OCI-LY3 (cell line): Measurements from ENCODE around the gene CDKN1B.

ENCODE experiments used
- H2AFZ ChIP-seq: fragments of 200-600, 300-600 bp; shearing (Covaris generic); 2 replicates; pipeline ENCODE4 v1.6.0; 2014; ENCODE audit warnings: antibody characterized with exemption, low read depth, low read length
- H3K27ac ChIP-seq: fragments of 200-600, 300-600 bp; sonication (generic); 2 replicates; pipeline ENCODE4 v1.5.1; 2014; ENCODE audit warnings: mild to moderate bottlenecking, low read length, moderate library complexity, mixed read lengths
- H3K27me3 ChIP-seq: fragments of 200-600, 300-600 bp; sonication (generic); 2 replicates; pipeline ENCODE4 v1.6.1; 2014; ENCODE audit warnings: low read depth, low read length, mixed read lengths
- H3K36me3 ChIP-seq: fragments of 200-600, 300-600 bp; sonication (generic); replicated peaks from 2 replicates; pipeline ENCODE3; 2014; ENCODE audit warnings: low read depth, low read length, mixed read lengths
- H3K4me1 ChIP-seq: fragments of 300-600, 200-600 bp; sonication (generic); 2 replicates; pipeline ENCODE4 v1.6.1; 2014; ENCODE audit warnings: low read length, mixed read lengths
- H3K4me2 ChIP-seq: fragments of 200-600, 300-600 bp; sonication (generic); 2 replicates; pipeline ENCODE4 v1.6.1; 2014; ENCODE audit warnings: low read length, mixed read lengths
- H3K4me3 ChIP-seq: fragments of 300-600, 200-600 bp; sonication (generic); 2 replicates; pipeline ENCODE4 v1.5.1; 2014; ENCODE audit warnings: antibody characterized with exemption, mild to moderate bottlenecking, low read length, moderate library complexity
- H3K79me2 ChIP-seq: fragments of 300-600, 200-600 bp; shearing (Covaris generic); 2 replicates; pipeline ENCODE4 v1.6.1; 2014; ENCODE audit warnings: mild to moderate bottlenecking, low read length, mixed read lengths
- H3K9ac ChIP-seq: fragments of 300-600, 200-600 bp; shearing (Covaris generic); 2 replicates; pipeline ENCODE4 v1.6.0; 2014; ENCODE audit warnings: mild to moderate bottlenecking, low read length, moderate library complexity
- H3K9me3 ChIP-seq: fragments of 200-600, 300-600 bp; shearing (Covaris generic); 2 replicates; pipeline ENCODE4 v1.6.1; 2014; ENCODE audit warnings: low read length, mixed read lengths; ENCODE audit not compliant: insufficient read depth
- H4K20me1 ChIP-seq: fragments of 200-600, 300-600 bp; sonication (generic); 2 replicates; pipeline ENCODE4 v1.6.1; 2016; ENCODE audit warnings: low read length, mixed read lengths; ENCODE audit not compliant: insufficient read depth
- CTCF ChIP-seq: fragments of 200-600, 300-600 bp; sonication (generic); IDR thresholded peaks from 2 replicates; pipeline ENCODE4 v1.5.1; 2014; ENCODE audit warnings: antibody characterized with exemption, low read length, low read depth
- EZH2phosphoT487 ChIP-seq: fragments of 200-600 bp; shearing (Covaris generic); IDR thresholded peaks from 2 replicates; pipeline ENCODE4 v1.6.1; 2018; ENCODE audit warnings: antibody characterized with exemption, mixed run types, low read depth

The CDKN1B gene

GRCh38 chr12:12693111-12693671 is 24.0 kb upstream of the CDKN1B start:
- H3K79me2 ChIP-seq = no peaks in the 10 kb centered on the region
- no peaks in the 10 kb centered on the region for H3K9me3 ChIP-seq
- H3K27ac ChIP-seq = no peak overlapping the region
- no peak overlapping the region for H3K4me3 ChIP-seq
- H4K20me1 ChIP-seq = no peaks in the 10 kb centered on the region
- H3K4me2 ChIP-seq = no peak overlapping the region
- H3K27me3 ChIP-seq = no peaks in the 10 kb centered on the region
- peaks cover 39% of the 10 kb centered on the region for H3K4me1 ChIP-seq
- H2AFZ ChIP-seq = no peak overlapping the region
- no peak for TF ChIP-seq CTCF
- TF ChIP-seq EZH2phosphoT487 = no peak
- peaks cover 3% of the 10 kb centered on the region for H3K36me3 ChIP-seq
- no peak overlapping the region for H3K9ac ChIP-seq

GRCh38 chr12:12696562-12697383 is 20.4 kb upstream of the CDKN1B start:
- H3K4me3 ChIP-seq = peak overlapping the region; percentile 83
- peak overlapping the region; percentile 89 for H3K4me2 ChIP-seq
- no peaks in the 10 kb centered on the region for H3K79me2 ChIP-seq
- H3K9me3 ChIP-seq = no peaks in the 10 kb centered on the region
- peaks cover 3% of the 10 kb centered on the region for H3K36me3 ChIP-seq
- H2AFZ ChIP-seq = peak overlapping the region; percentile 93
- no peaks in the 10 kb centered on the region for H3K27me3 ChIP-seq
- H4K20me1 ChIP-seq = no peaks in the 10 kb centered on the region
- peak overlapping the region; percentile 88 for H3K27ac ChIP-seq
- H3K4me1 ChIP-seq = peaks cover 28% of the 10 kb centered on the region
- peak overlapping the region; percentile 90 for H3K9ac ChIP-seq
- TF ChIP-seq CTCF (0 out of 2 replicates have a peak, but pooled peaks have one; percentile 6), EZH2phosphoT487 (no peak)

- no peak for TF ChIP-seq EZH2phosphoT487
- TF ChIP-seq CTCF = no peak
- Histone ChIP-seq H3K27me3 (no peaks in the 10 kb centered on the region), H4K20me1 (no peaks in the 10 kb centered on the region), H3K36me3 (peaks cover 3% of the 10 kb centered on the region), H3K9me3 (no peaks in the 10 kb centered on the region), H3K27ac (no peak overlapping the region), H3K4me1 (peaks cover 39% of the 10 kb centered on the region), H3K9ac (no peak overlapping the region), H3K4me3 (no peak overlapping the region), H3K79me2 (no peaks in the 10 kb centered on the region), H2AFZ (no peak overlapping the region), H3K4me2 (no peak overlapping the region)
Observed at GRCh38 chr12:12699345-12699744, 17.8 kb upstream of the CDKN1B start.

GRCh38 chr12:12700254-12700653 is 16.9 kb upstream of the CDKN1B start:
- Histone ChIP-seq H3K9me3 (no peaks in the 10 kb centered on the region), H3K9ac (no peak overlapping the region), H3K4me1 (peaks cover 43% of the 10 kb centered on the region), H3K79me2 (no peaks in the 10 kb centered on the region), H3K27ac (no peak overlapping the region), H3K4me2 (no peak overlapping the region), H2AFZ (no peak overlapping the region), H3K27me3 (no peaks in the 10 kb centered on the region), H3K36me3 (no peaks in the 10 kb centered on the region), H3K4me3 (no peak overlapping the region), H4K20me1 (no peaks in the 10 kb centered on the region)
- no peak for TF ChIP-seq CTCF
- no peak for TF ChIP-seq EZH2phosphoT487
